Measurements from ENCODE around the gene PEMT. TPM values are rescaled to one million over a fixed set of nuclear protein-coding genes. Genes with fewer than 3 reads are reported as not detected.

PEMT gene
- total RNA-seq, 1 donor from 2014 or later, result 41.9 TPM

DNA sequence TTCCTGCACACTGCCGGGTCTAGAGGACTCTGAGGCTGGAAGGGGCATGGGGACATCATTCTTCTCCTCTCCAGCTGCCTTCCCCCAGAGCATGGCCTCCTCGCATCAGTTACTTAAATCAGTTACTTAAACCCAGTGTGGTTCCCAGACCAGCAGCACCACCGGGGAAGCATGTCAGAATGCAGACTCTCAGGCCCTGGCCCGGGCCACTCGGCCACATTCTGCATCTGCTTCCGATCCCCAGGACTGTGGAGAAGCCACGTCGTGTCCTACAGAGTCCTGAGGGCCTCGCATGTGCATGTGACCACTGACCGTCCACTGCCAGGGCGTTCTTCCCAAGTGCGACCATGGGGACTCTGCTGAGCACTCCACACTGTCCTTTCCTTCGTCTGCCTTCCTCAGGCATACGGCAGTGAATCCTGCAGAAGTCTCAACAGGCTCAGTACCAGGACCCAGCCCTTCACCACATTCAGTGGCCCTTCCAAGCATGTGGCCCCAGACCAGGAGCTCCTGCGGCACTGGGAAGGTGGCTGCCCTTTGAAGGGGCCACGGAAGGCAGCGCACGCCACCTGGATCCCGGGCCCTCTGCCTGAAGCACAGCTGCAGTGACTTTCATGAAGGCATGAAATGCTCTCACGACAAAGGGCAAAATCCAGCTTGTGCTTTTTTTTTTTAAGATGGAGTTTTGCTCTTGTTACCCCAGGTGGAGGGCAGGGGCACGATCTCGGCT is 48.4 kb downstream of the PEMT start:
- H3K4me1 Mint-ChIP-seq, result peaks cover 22% of the 10 kb centered on the region
- no peak for TF ChIP-seq CTCF (IDR thresholded peaks at IDR 0.05; ENCODE audit: unreplicated experiment)
- no peak overlapping the region for H3K27ac Mint-ChIP-seq
- DNase-seq (ENCODE audit: low spot score in 2 of 2, unreplicated experiment in 2 of 2), result no peak
- no peaks in the 10 kb centered on the region for H3K36me3 Mint-ChIP-seq
- H3K9me3 Mint-ChIP-seq, result no peaks in the 10 kb centered on the region
- no peak overlapping the region for H3K4me3 Mint-ChIP-seq
- H3K27me3 Mint-ChIP-seq (ENCODE audit: low read depth), result no peaks in the 10 kb centered on the region

GRCh38 chr17:17541640-17542001 is 49.9 kb downstream of the PEMT start:
- Mint-ChIP-seq H3K36me3 (no peaks in the 10 kb centered on the region), H3K4me3 (no peak overlapping the region), H3K4me1 (peaks cover 9% of the 10 kb centered on the region), H3K27me3 (ENCODE audit: low read depth) (no peaks in the 10 kb centered on the region), H3K27ac (no peak overlapping the region), H3K9me3 (no peaks in the 10 kb centered on the region)
- TF ChIP-seq CTCF (IDR thresholded peaks at IDR 0.05; ENCODE audit: unreplicated experiment), result no peak
- DNase-seq (ENCODE audit: low spot score in 2 of 2, unreplicated experiment in 2 of 2), result no peak

GRCh38 chr17:17540935-17541639 is 50.4 kb downstream of the PEMT start:
- Mint-ChIP-seq H3K4me3 (no peak overlapping the region), H3K36me3 (no peaks in the 10 kb centered on the region), H3K27ac (no peak overlapping the region), H3K4me1 (peaks cover 8% of the 10 kb centered on the region), H3K27me3 (ENCODE audit: low read depth) (no peaks in the 10 kb centered on the region), H3K9me3 (no peaks in the 10 kb centered on the region)
- TF ChIP-seq CTCF (IDR thresholded peaks at IDR 0.05; ENCODE audit: unreplicated experiment), result no peak
- DNase-seq (ENCODE audit: low spot score in 2 of 2, unreplicated experiment in 2 of 2), result no peak

GRCh38 chr17:17540278-17540906 is 51.1 kb downstream of the PEMT start:
- Mint-ChIP-seq H3K4me1 (peaks cover 8% of the 10 kb centered on the region), H3K9me3 (no peaks in the 10 kb centered on the region), H3K36me3 (no peaks in the 10 kb centered on the region), H3K4me3 (no peak overlapping the region), H3K27ac (no peak overlapping the region), H3K27me3 (ENCODE audit: low read depth) (no peaks in the 10 kb centered on the region)
- no peak for DNase-seq (ENCODE audit: low spot score in 2 of 2, unreplicated experiment in 2 of 2)
- no peak for TF ChIP-seq CTCF (IDR thresholded peaks at IDR 0.05; ENCODE audit: unreplicated experiment)

- Mint-ChIP-seq H3K36me3 (no peaks in the 10 kb centered on the region), H3K27me3 (ENCODE audit: low read depth) (no peaks in the 10 kb centered on the region), H3K9me3 (no peaks in the 10 kb centered on the region), H3K27ac (no peak overlapping the region), H3K4me1 (peaks cover 8% of the 10 kb centered on the region), H3K4me3 (no peak overlapping the region)
- no peak for TF ChIP-seq CTCF (IDR thresholded peaks at IDR 0.05; ENCODE audit: unreplicated experiment)
- DNase-seq (ENCODE audit: low spot score in 2 of 2, unreplicated experiment in 2 of 2), result no peak
These were observed 51.9 kb downstream of the PEMT start for GRCh38 chr17:17539591-17539990.

All from mesothelial cell of epicardium (in vitro differentiated cells).